22Rv1 (cell line): ENCODE data around the gene FAM131A.

Experiments
- CTCF ChIP-seq: fragments of 450-650 bp; IDR thresholded peaks from 2 replicates; pipeline ENCODE4 v1.5.1; 2017; ENCODE audit warnings: mild to moderate bottlenecking
- ZFX ChIP-seq: fragments of 450-650 bp; IDR thresholded peaks from 2 replicates; pipeline ENCODE4 v1.6.1; 2017; ENCODE audit warnings: antibody characterized with exemption, borderline replicate concordance

GRCh38 chr3:184375747-184376461 lies 38.5 kb downstream of the FAM131A start:
- TF ChIP-seq CTCF (no peak), ZFX (no peak)
